ELF-1 (cell line): ENCODE measurements around the gene USB1.
A peak's percentile ranks its signal among the peaks of the same experiment; 100 is the strongest.

Experiments
- DNase-seq: peaks from one replicate; pipeline ENCODE4 v3.0.0-alpha.2; 2016; ENCODE audit warnings: low read depth, low spot score

USB1 gene

GRCh38 chr16:58048494-58049231 lies 47.5 kb downstream of the USB1 start:
- no peak for DNase-seq

- DNase-seq, result peak; percentile 48
Measured at GRCh38 chr16:58049232-58050185, 48.3 kb downstream of the USB1 start.

- DNase-seq, result no peak
Measured at GRCh38 chr16:58051296-58051695, 50.1 kb downstream of the USB1 start.

- DNase-seq, result no peak
Measured at GRCh38 chr16:58051821-58052603, 50.8 kb downstream of the USB1 start.

GRCh38 chr16:58053682-58054005 lies 52.4 kb downstream of the USB1 start:
- DNase-seq, result no peak

GRCh38 chr16:58054289-58054688 lies 53.1 kb downstream of the USB1 start:
- no peak for DNase-seq

- DNase-seq, result no peak
Measured at GRCh38 chr16:58056580-58056979, 55.4 kb downstream of the USB1 start.

- DNase-seq, result no peak
Measured at GRCh38 chr16:58057121-58057520, 55.9 kb downstream of the USB1 start.

GRCh38 chr16:58057784-58058183 lies 56.6 kb downstream of the USB1 start:
- no peak for DNase-seq

- peak; percentile 31 for DNase-seq
Measured at GRCh38 chr16:58062821-58063220, 61.6 kb downstream of the USB1 start.

- DNase-seq, result no peak
Measured at GRCh38 chr16:58063377-58064076, 62.3 kb downstream of the USB1 start.

- DNase-seq, result no peak
Measured at GRCh38 chr16:58070585-58070984, 69.4 kb downstream of the USB1 start.
